ENCODE results near the gene PTPN14. TPM values are rescaled to one million over a fixed set of nuclear protein-coding genes. Genes with fewer than 3 reads are reported as not detected.

Gene PTPN14
- total RNA-seq, 1 donor, result under 0.01 TPM

- H3K27me3 ChIP-seq (ENCODE audit: insufficient read depth, low read length), result no peaks in the 10 kb centered on the region
- no peaks in the 10 kb centered on the region for H3K9me3 ChIP-seq (ENCODE audit: low read depth, low read length)
- H3K4me3 ChIP-seq (ENCODE audit: low read length), result no peak overlapping the region
- no peaks in the 10 kb centered on the region for H3K4me1 ChIP-seq (ENCODE audit: insufficient read depth, low read length)
Observed at GRCh38 chr1:214420341-214420740, 131.1 kb downstream of the PTPN14 start.

GRCh38 chr1:214419650-214420049, 131.8 kb downstream of the PTPN14 start:
- Histone ChIP-seq H3K4me1 (ENCODE audit: insufficient read depth, low read length) (no peaks in the 10 kb centered on the region), H3K9me3 (ENCODE audit: low read depth, low read length) (no peaks in the 10 kb centered on the region), H3K27me3 (ENCODE audit: insufficient read depth, low read length) (no peaks in the 10 kb centered on the region), H3K4me3 (ENCODE audit: low read length) (no peak overlapping the region)

- Histone ChIP-seq H3K4me3 (ENCODE audit: low read length) (no peak overlapping the region), H3K9me3 (ENCODE audit: low read depth, low read length) (no peaks in the 10 kb centered on the region), H3K4me1 (ENCODE audit: insufficient read depth, low read length) (no peaks in the 10 kb centered on the region), H3K27me3 (ENCODE audit: insufficient read depth, low read length) (no peaks in the 10 kb centered on the region)
Observed at GRCh38 chr1:214418391-214418790, 133.0 kb downstream of the PTPN14 start.

GRCh38 chr1:214417545-214418210, 133.7 kb downstream of the PTPN14 start:
- H3K9me3 ChIP-seq (ENCODE audit: low read depth, low read length), result no peaks in the 10 kb centered on the region

GRCh38 chr1:214416858-214417257, 134.5 kb downstream of the PTPN14 start:
- H3K27me3 ChIP-seq (ENCODE audit: insufficient read depth, low read length), result no peaks in the 10 kb centered on the region
- H3K9me3 ChIP-seq (ENCODE audit: low read depth, low read length), result no peaks in the 10 kb centered on the region
- H3K4me1 ChIP-seq (ENCODE audit: insufficient read depth, low read length), result no peaks in the 10 kb centered on the region
- no peak overlapping the region for H3K4me3 ChIP-seq (ENCODE audit: low read length)

More at GRCh38 chr1:214417545-214418210, 133.7 kb downstream of the PTPN14 start:
- H3K27me3 ChIP-seq (ENCODE audit: insufficient read depth, low read length), result no peaks in the 10 kb centered on the region
- no peak overlapping the region for H3K4me3 ChIP-seq (ENCODE audit: low read length)
- H3K4me1 ChIP-seq (ENCODE audit: insufficient read depth, low read length), result no peaks in the 10 kb centered on the region

- Histone ChIP-seq H3K4me3 (ENCODE audit: low read length) (no peak overlapping the region), H3K27me3 (ENCODE audit: insufficient read depth, low read length) (no peaks in the 10 kb centered on the region), H3K9me3 (ENCODE audit: low read depth, low read length) (no peaks in the 10 kb centered on the region), H3K4me1 (ENCODE audit: insufficient read depth, low read length) (no peaks in the 10 kb centered on the region)
Observed at GRCh38 chr1:214416417-214416816, 135.0 kb downstream of the PTPN14 start.

GRCh38 chr1:214415131-214415530, 136.3 kb downstream of the PTPN14 start:
- Histone ChIP-seq H3K9me3 (ENCODE audit: low read depth, low read length) (no peaks in the 10 kb centered on the region), H3K4me1 (ENCODE audit: insufficient read depth, low read length) (no peaks in the 10 kb centered on the region), H3K4me3 (ENCODE audit: low read length) (no peak overlapping the region), H3K27me3 (ENCODE audit: insufficient read depth, low read length) (no peaks in the 10 kb centered on the region)

GRCh38 chr1:214414691-214415090, 136.7 kb downstream of the PTPN14 start:
- no peaks in the 10 kb centered on the region for H3K9me3 ChIP-seq (ENCODE audit: low read depth, low read length)
- H3K4me1 ChIP-seq (ENCODE audit: insufficient read depth, low read length), result no peaks in the 10 kb centered on the region
- H3K4me3 ChIP-seq (ENCODE audit: low read length), result no peak overlapping the region
- H3K27me3 ChIP-seq (ENCODE audit: insufficient read depth, low read length), result no peaks in the 10 kb centered on the region

- Histone ChIP-seq H3K9me3 (ENCODE audit: low read depth, low read length) (no peaks in the 10 kb centered on the region), H3K4me3 (ENCODE audit: low read length) (no peak overlapping the region), H3K27me3 (ENCODE audit: insufficient read depth, low read length) (no peaks in the 10 kb centered on the region), H3K4me1 (ENCODE audit: insufficient read depth, low read length) (no peaks in the 10 kb centered on the region)
Observed at GRCh38 chr1:214413315-214413714, 138.1 kb downstream of the PTPN14 start.

GRCh38 chr1:214404571-214405213, 146.7 kb downstream of the PTPN14 start:
- Histone ChIP-seq H3K4me1 (ENCODE audit: insufficient read depth, low read length) (no peaks in the 10 kb centered on the region), H3K27me3 (ENCODE audit: insufficient read depth, low read length) (no peaks in the 10 kb centered on the region), H3K9me3 (ENCODE audit: low read depth, low read length) (no peaks in the 10 kb centered on the region), H3K4me3 (ENCODE audit: low read length) (no peak overlapping the region)

- no peaks in the 10 kb centered on the region for H3K27me3 ChIP-seq (ENCODE audit: insufficient read depth, low read length)
- no peaks in the 10 kb centered on the region for H3K4me1 ChIP-seq (ENCODE audit: insufficient read depth, low read length)
- no peaks in the 10 kb centered on the region for H3K9me3 ChIP-seq (ENCODE audit: low read depth, low read length)
- no peak overlapping the region for H3K4me3 ChIP-seq (ENCODE audit: low read length)
Observed at GRCh38 chr1:214404154-214404553, 147.2 kb downstream of the PTPN14 start.

GRCh38 chr1:214403431-214403830, 148.0 kb downstream of the PTPN14 start:
- Histone ChIP-seq H3K27me3 (ENCODE audit: insufficient read depth, low read length) (no peaks in the 10 kb centered on the region), H3K4me3 (ENCODE audit: low read length) (no peak overlapping the region), H3K9me3 (ENCODE audit: low read depth, low read length) (no peaks in the 10 kb centered on the region), H3K4me1 (ENCODE audit: insufficient read depth, low read length) (no peaks in the 10 kb centered on the region)

GRCh38 chr1:214402613-214403083, 148.8 kb downstream of the PTPN14 start:
- no peak overlapping the region for H3K4me3 ChIP-seq (ENCODE audit: low read length)
- no peaks in the 10 kb centered on the region for H3K9me3 ChIP-seq (ENCODE audit: low read depth, low read length)
- no peaks in the 10 kb centered on the region for H3K27me3 ChIP-seq (ENCODE audit: insufficient read depth, low read length)
- no peaks in the 10 kb centered on the region for H3K4me1 ChIP-seq (ENCODE audit: insufficient read depth, low read length)

GRCh38 chr1:214401666-214402065, 149.7 kb downstream of the PTPN14 start:
- H3K4me3 ChIP-seq (ENCODE audit: low read length), result no peak overlapping the region

GRCh38 chr1:214400131-214400530, 151.3 kb downstream of the PTPN14 start:
- Histone ChIP-seq H3K9me3 (ENCODE audit: low read depth, low read length) (no peaks in the 10 kb centered on the region), H3K4me3 (ENCODE audit: low read length) (no peak overlapping the region), H3K4me1 (ENCODE audit: insufficient read depth, low read length) (no peaks in the 10 kb centered on the region), H3K27me3 (ENCODE audit: insufficient read depth, low read length) (no peaks in the 10 kb centered on the region)

More at GRCh38 chr1:214401666-214402065, 149.7 kb downstream of the PTPN14 start:
- Histone ChIP-seq H3K4me1 (ENCODE audit: insufficient read depth, low read length) (no peaks in the 10 kb centered on the region), H3K27me3 (ENCODE audit: insufficient read depth, low read length) (no peaks in the 10 kb centered on the region), H3K9me3 (ENCODE audit: low read depth, low read length) (no peaks in the 10 kb centered on the region)

- Histone ChIP-seq H3K4me3 (ENCODE audit: low read length) (no peak overlapping the region), H3K27me3 (ENCODE audit: insufficient read depth, low read length) (no peaks in the 10 kb centered on the region), H3K4me1 (ENCODE audit: insufficient read depth, low read length) (no peaks in the 10 kb centered on the region), H3K9me3 (ENCODE audit: low read depth, low read length) (no peaks in the 10 kb centered on the region)
Observed at GRCh38 chr1:214398490-214398889, 152.9 kb downstream of the PTPN14 start.

Data from mononuclear cell (primary cell).